ENCODE data around the gene ADGRB3. TPM values are rescaled to one million over a fixed set of nuclear protein-coding genes. Genes with fewer than 3 reads are reported as not detected.
"Not testable (repeated sequence)": the region's sequence is repeated elsewhere in the genome, so short reads cannot be mapped to it uniquely, and the experiment has no call there.

The ADGRB3 gene
- total RNA-seq, 2 donors from 2014 or later = not detected

DNA sequence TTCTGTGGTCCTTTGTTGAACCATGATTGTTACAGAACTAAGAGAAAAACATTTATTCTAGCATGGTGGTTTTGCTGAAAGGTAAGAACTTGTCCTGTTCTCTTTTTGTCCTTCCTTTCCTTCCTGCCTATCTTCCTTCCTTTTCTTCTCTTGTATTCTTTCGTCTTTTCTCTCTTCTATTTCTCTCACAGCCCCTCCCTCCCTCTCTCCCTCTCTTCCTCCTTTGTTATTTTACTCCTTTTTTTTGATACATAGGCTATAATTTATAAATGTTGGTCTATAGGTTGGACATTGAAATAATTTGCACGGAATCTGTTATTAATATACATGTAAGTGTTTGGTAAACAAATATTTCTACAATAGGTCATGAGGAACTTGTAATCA is 18.6 kb downstream of the ADGRB3 start:
- H3K27ac Mint-ChIP-seq = no peak overlapping the region
- H3K4me3 Mint-ChIP-seq = no peak overlapping the region
- no peak for DNase-seq
- no peaks in the 10 kb centered on the region for H3K9me3 ChIP-seq (ENCODE audit: control insufficient read depth, low read length, poor library complexity, severe bottlenecking)
- no peaks in the 10 kb centered on the region for H3K36me3 Mint-ChIP-seq (ENCODE audit: low read depth)
- H3K4me1 Mint-ChIP-seq = no peaks in the 10 kb centered on the region
- no peak for ATAC-seq
- no peaks in the 10 kb centered on the region for H3K27me3 Mint-ChIP-seq

DNA sequence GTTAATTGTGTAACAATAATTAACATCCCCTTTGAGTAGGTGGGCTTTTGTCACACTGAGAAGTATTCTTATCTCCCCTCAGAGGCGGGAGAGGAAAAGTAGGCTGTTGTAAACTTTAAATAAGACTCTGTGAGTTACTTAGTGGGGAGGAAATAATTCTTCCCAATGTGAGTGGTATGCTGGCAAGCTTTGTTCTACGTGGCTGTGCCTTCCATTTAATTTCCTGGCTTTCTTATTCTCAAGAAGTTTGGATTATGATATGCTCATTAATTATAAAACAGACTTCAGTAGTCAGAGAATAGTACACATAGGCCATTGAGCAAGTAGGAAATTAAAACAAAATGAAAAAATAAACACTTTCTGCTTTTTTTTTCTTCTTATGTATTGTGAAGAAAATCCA is 19.1 kb downstream of the ADGRB3 start:
- H3K36me3 Mint-ChIP-seq (ENCODE audit: low read depth) = no peaks in the 10 kb centered on the region
- DNase-seq (no peak), ATAC-seq (no peak)
- H3K4me1 Mint-ChIP-seq = no peaks in the 10 kb centered on the region
- H3K9me3 ChIP-seq (ENCODE audit: control insufficient read depth, low read length, poor library complexity, severe bottlenecking) = no peaks in the 10 kb centered on the region
- no peak overlapping the region for H3K27ac Mint-ChIP-seq
- H3K27me3 Mint-ChIP-seq = no peaks in the 10 kb centered on the region
- H3K4me3 Mint-ChIP-seq = no peak overlapping the region

DNA sequence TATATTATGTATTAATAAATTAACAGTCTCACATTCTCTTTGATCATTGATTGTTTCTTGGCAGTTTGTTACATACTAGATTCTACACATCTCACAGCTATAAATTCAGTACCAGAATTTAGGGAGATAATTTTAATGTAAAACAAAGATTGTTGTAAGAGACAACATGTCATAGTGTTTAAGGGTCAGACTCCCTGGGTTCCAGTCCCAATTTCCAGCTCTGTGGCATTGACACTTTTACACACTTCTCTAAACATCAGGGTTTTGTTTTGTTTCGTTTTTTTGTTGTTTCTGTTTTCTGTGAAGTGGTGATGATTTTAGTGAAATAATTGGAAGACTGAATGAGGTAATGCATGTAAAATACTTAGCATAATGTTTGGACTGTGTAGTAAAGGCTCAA is 19.9 kb downstream of the ADGRB3 start:
- H3K4me3 Mint-ChIP-seq = no peak overlapping the region
- no peak for DNase-seq
- no peak overlapping the region for H3K27ac Mint-ChIP-seq

DNA sequence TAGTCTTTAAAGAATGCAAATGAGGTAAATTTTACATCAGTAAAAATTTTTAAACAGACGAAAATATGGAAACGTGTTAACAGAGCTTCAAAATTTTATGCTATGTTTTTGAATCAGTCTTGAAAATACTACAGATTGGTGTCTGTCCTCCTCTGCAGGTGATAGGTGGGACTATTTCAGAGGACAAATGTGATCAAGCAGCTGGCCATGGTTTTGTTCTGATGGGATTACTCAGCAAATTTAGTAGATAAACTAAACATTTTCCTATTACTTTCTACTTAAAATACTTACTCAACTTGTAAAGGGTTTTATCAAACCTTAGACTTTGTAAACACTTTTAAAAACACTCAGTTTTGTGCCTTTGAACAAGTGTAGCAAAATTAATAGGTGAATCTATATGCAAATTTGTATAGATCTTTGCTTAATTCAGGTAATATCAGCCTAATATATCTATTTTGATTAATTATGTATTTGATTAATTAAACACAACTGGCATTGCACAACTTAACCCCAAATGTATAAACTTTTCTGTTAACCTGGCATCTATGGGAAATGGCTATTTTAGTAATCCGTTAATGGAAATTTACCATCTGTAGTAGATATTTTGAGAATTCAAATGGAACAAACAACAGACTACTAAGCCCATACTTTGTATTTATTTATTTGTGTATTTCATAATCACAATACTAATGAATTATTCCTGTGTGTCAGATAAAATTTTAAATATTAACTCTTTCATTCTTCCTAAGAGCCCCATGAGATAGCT is 22.5 kb downstream of the ADGRB3 start:
- Mint-ChIP-seq H3K27ac (no peak overlapping the region), H3K4me3 (no peak overlapping the region), H3K27me3 (no peaks in the 10 kb centered on the region), H3K4me1 (no peaks in the 10 kb centered on the region), H3K36me3 (ENCODE audit: low read depth) (no peaks in the 10 kb centered on the region)
- no peak for ATAC-seq
- no peaks in the 10 kb centered on the region for H3K9me3 ChIP-seq (ENCODE audit: control insufficient read depth, low read length, poor library complexity, severe bottlenecking)
- no peak for DNase-seq

More for the DNA sequence above, 19.9 kb downstream of the ADGRB3 start:
- no peak for ATAC-seq
- no peaks in the 10 kb centered on the region for H3K36me3 Mint-ChIP-seq (ENCODE audit: low read depth)
- no peaks in the 10 kb centered on the region for H3K27me3 Mint-ChIP-seq
- no peaks in the 10 kb centered on the region for H3K9me3 ChIP-seq (ENCODE audit: control insufficient read depth, low read length, poor library complexity, severe bottlenecking)
- H3K4me1 Mint-ChIP-seq = no peaks in the 10 kb centered on the region

DNA sequence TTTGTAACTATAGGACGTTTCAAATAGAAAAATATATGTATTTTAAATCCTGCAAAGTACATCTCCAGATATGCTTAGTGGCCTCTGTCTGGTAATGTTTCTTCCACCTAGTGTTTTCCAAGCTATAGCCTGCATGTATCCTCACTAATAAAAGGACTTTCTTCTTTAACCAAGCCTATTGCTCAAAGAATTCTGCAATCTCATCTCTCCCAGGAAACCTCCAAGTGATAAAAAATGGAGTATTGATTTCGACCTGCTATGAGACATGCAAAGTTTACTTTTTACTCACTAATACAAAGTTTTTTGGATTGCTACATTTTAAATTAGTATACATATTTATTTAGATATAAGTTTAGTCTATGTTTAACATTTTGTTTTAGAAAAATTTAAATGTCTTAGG is 23.3 kb downstream of the ADGRB3 start:
- Mint-ChIP-seq H3K4me3 (no peak overlapping the region), H3K27me3 (no peaks in the 10 kb centered on the region), H3K36me3 (ENCODE audit: low read depth) (no peaks in the 10 kb centered on the region), H3K27ac (no peak overlapping the region), H3K4me1 (no peaks in the 10 kb centered on the region)
- no peak for DNase-seq
- ATAC-seq = no peak
- H3K9me3 ChIP-seq (ENCODE audit: control insufficient read depth, low read length, poor library complexity, severe bottlenecking) = no peaks in the 10 kb centered on the region

DNA sequence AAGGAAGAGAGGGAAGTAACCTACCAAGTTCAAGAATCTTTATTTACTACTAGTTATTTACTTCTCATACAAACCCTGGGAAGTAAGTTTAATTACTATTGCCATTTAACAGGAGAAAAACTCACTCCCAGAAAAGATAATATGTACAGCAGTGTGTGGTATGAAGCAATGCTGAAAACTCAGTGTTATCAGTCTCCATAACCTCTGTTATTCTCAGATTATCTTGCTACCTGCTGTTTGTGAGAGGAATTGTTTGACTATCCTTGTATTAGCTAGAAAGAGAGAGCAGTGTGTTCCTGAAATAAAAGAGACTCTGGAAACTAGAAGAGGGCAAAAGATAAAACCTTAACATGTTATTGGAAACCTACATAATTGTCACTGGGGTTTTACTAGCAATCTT is 38.2 kb downstream of the ADGRB3 start:
- H3K27me3 Mint-ChIP-seq = no peaks in the 10 kb centered on the region
- DNase-seq = no peak
- no peaks in the 10 kb centered on the region for H3K4me1 Mint-ChIP-seq
- H3K27ac Mint-ChIP-seq = no peak overlapping the region
- no peaks in the 10 kb centered on the region for H3K36me3 Mint-ChIP-seq (ENCODE audit: low read depth)
- no peak overlapping the region for H3K4me3 Mint-ChIP-seq
- ATAC-seq = no peak
- H3K9me3 ChIP-seq (ENCODE audit: control insufficient read depth, low read length, poor library complexity, severe bottlenecking) = no peaks in the 10 kb centered on the region

DNA sequence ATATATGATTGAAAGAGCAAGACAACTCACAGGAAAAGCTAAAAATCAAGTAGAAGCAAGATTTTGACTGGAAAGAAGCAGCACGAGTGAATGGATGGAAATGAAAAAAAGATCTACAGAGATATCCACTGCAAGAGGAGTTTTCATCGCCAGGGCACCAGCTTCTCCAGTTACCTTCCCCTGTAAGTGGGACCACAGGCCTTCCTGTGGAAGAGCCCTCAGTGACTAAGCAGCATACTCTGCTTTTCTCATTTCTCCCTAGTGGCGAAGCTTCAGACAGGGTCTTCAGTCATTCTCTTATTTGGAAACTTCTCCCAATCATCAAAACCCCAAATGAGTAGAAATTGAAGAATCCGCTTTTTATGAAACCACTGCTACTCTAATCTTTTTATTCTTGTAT is 40.5 kb downstream of the ADGRB3 start:
- no peaks in the 10 kb centered on the region for H3K27me3 Mint-ChIP-seq
- H3K27ac Mint-ChIP-seq = no peak overlapping the region
- H3K36me3 Mint-ChIP-seq (ENCODE audit: low read depth) = no peaks in the 10 kb centered on the region
- H3K9me3 ChIP-seq (ENCODE audit: control insufficient read depth, low read length, poor library complexity, severe bottlenecking) = no peaks in the 10 kb centered on the region
- H3K4me3 Mint-ChIP-seq = no peak overlapping the region
- no peak for ATAC-seq
- no peaks in the 10 kb centered on the region for H3K4me1 Mint-ChIP-seq
- DNase-seq = no peak

DNA sequence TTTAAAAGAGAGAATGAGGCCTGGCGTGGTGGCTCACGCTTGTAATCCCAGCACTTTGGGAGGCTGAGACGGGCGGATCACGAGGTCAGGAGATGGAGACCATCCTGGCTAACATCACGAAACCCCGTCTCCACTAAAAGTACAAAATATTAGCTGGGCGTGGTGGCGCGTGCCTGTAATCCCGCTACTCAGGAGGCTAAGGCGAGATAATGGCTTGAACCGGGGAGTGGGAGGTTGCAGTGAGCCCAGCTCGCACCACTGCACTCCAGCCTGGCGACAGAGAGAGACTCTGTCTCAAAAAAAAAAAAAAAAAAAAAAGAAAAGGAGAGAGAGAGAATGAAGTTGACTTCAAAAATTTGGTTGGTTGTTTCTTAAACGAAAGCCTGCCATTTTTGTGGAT is 41.0 kb downstream of the ADGRB3 start:
- H3K36me3 Mint-ChIP-seq (ENCODE audit: low read depth) = not testable (repeated sequence)

DNA sequence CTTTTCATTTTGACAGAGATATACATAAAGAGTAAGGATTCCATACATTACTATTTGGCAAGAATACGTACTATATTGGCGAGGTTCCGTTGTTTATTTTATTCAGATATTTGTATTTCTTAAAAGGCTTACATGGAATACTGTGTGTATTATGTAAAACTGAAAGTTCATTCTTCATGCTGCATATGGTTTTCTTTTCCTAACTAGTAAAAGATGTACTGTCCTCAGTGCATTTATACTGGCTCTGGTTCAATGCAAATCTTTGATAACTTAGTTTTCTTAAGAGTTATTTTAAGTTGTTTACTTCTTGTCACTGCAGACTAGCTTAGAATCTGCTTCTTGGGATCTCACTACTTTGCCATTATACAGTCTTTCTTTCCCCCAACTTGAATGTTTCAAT is 42.0 kb downstream of the ADGRB3 start:
- Mint-ChIP-seq H3K36me3 (ENCODE audit: low read depth) (no peaks in the 10 kb centered on the region), H3K27me3 (no peaks in the 10 kb centered on the region), H3K4me3 (no peak overlapping the region), H3K27ac (no peak overlapping the region), H3K4me1 (no peaks in the 10 kb centered on the region)
- DNase-seq = no peak
- ATAC-seq = no peak
- no peaks in the 10 kb centered on the region for H3K9me3 ChIP-seq (ENCODE audit: control insufficient read depth, low read length, poor library complexity, severe bottlenecking)

More for the DNA sequence above, 41.0 kb downstream of the ADGRB3 start:
- not testable (repeated sequence) for H3K27ac Mint-ChIP-seq; H3K27me3 Mint-ChIP-seq; DNase-seq; H3K4me1 Mint-ChIP-seq; H3K9me3 ChIP-seq (ENCODE audit: control insufficient read depth, low read length, poor library complexity, severe bottlenecking); ATAC-seq; H3K4me3 Mint-ChIP-seq

DNA sequence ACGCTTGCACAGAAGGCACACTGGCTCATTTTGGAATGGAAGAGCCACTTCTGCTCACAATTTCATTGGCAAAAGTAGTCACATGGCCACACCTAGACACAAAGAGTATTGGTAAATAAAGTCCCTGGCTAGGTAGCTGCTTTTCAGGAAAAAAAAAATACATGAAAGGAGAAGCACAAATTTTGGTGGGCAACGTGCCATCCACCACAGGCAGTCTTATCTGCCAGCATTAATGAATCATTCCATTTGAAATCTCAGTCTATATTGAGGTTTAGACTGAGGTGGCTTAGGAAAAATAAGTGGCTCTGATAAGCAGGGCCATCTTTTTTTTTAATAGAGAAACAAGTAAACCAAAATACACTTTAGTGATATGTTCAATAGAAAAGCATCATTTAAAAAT is 44.3 kb downstream of the ADGRB3 start:
- H3K9me3 ChIP-seq (ENCODE audit: control insufficient read depth, low read length, poor library complexity, severe bottlenecking) = no peaks in the 10 kb centered on the region
- no peak overlapping the region for H3K27ac Mint-ChIP-seq
- ATAC-seq (no peak), DNase-seq (no peak)
- H3K4me3 Mint-ChIP-seq = no peak overlapping the region
- no peaks in the 10 kb centered on the region for H3K4me1 Mint-ChIP-seq
- no peaks in the 10 kb centered on the region for H3K36me3 Mint-ChIP-seq (ENCODE audit: low read depth)
- H3K27me3 Mint-ChIP-seq = no peaks in the 10 kb centered on the region

DNA sequence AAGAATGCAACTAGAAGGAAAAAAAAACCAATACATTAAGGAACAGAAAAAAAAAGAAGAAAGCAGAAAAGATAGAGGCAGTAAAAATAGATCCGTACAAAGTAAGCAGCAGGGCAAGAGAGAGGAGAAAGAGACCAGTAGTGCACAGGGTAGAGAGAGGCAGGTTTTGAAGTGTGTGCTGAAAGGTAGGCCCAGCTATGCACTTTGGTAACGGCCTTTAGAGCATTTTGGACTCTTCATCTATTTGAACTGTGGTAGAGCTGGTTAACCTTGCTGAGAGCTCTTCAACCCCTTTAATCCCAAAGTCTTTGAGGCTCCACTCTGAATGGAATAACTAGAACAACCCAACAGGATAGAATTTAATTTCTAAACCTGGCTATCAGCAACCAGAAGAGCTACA is 45.2 kb downstream of the ADGRB3 start:
- H3K27me3 Mint-ChIP-seq = no peaks in the 10 kb centered on the region
- no peak overlapping the region for H3K27ac Mint-ChIP-seq
- no peak overlapping the region for H3K4me3 Mint-ChIP-seq
- H3K4me1 Mint-ChIP-seq = no peaks in the 10 kb centered on the region
- no peak for DNase-seq
- no peaks in the 10 kb centered on the region for H3K9me3 ChIP-seq (ENCODE audit: control insufficient read depth, low read length, poor library complexity, severe bottlenecking)
- H3K36me3 Mint-ChIP-seq (ENCODE audit: low read depth) = no peaks in the 10 kb centered on the region
- ATAC-seq = no peak

DNA sequence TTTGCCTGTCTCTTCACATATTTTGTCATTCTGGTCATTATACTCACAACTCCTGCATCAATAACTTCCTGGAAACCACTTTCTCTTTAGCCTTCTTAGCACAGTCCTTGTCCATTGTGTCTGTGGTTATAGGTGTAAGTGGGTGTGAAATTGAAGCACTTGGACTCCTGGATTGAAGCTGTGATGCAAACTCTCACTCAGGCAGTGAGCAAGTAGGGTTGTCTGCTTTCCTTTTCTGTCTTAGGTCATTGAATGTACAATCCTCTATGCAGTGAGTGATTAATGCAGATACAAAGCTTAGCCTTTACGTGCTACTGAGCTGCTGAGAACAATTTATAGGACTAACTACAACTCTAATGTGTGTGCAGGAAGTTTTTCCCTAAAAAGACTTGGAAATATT is 54.8 kb downstream of the ADGRB3 start:
- H3K9me3 ChIP-seq (ENCODE audit: control insufficient read depth, low read length, poor library complexity, severe bottlenecking) = no peaks in the 10 kb centered on the region

DNA sequence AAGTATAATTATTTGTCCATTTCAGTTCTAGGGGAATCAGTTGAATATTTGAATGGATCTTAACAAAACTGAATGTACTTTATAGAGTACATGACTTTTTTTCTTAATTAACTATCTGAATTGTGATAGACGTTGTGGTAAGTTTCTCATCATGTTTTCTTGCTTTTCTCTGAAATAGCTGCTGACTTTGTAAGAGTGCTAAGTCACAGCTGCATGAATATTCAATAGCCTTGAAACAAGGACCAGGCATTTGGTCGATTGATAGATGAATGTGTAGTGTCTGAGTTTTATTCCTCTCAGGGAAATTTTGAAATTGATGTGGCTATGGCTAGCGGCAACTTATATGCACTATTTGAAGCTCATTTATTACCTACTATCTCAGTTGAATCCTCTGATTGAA is 56.0 kb downstream of the ADGRB3 start:
- Mint-ChIP-seq H3K4me3 (no peak overlapping the region), H3K36me3 (ENCODE audit: low read depth) (no peaks in the 10 kb centered on the region), H3K4me1 (no peaks in the 10 kb centered on the region), H3K27ac (no peak overlapping the region), H3K27me3 (no peaks in the 10 kb centered on the region)
- H3K9me3 ChIP-seq (ENCODE audit: control insufficient read depth, low read length, poor library complexity, severe bottlenecking) = no peaks in the 10 kb centered on the region
- no peak for ATAC-seq
- no peak for DNase-seq

More for the DNA sequence above, 54.8 kb downstream of the ADGRB3 start:
- Mint-ChIP-seq H3K27ac (no peak overlapping the region), H3K4me1 (no peaks in the 10 kb centered on the region), H3K36me3 (ENCODE audit: low read depth) (no peaks in the 10 kb centered on the region), H3K4me3 (no peak overlapping the region), H3K27me3 (no peaks in the 10 kb centered on the region)
- no peak for DNase-seq
- ATAC-seq = no peak

DNA sequence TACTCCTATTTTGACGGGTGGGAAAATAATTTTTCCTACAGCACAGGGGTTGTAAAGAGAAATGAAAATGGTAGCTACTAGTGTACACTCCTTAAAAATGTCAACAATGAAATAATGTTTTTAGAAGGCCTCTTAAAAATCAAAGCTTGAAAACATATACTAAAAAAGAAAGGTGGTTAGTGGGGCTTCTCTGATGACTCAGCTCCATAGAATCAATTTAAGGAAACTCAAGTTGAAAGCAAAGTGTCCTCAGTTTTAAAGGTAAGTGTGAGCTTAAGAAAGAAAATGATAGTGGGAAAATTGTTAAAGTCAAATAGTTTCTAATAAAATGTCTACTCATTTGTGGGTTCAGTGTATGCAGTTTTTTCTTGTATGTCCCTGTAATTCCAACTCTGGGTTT is 58.2 kb downstream of the ADGRB3 start:
- no peaks in the 10 kb centered on the region for H3K9me3 ChIP-seq (ENCODE audit: control insufficient read depth, low read length, poor library complexity, severe bottlenecking)
- H3K27ac Mint-ChIP-seq = no peak overlapping the region
- H3K27me3 Mint-ChIP-seq = no peaks in the 10 kb centered on the region
- ATAC-seq (no peak), DNase-seq (no peak)
- H3K36me3 Mint-ChIP-seq (ENCODE audit: low read depth) = no peaks in the 10 kb centered on the region
- H3K4me1 Mint-ChIP-seq = no peaks in the 10 kb centered on the region
- H3K4me3 Mint-ChIP-seq = no peak overlapping the region
